ENCODE results near the gene MYL7. TPM values are rescaled to one million over a fixed set of nuclear protein-coding genes. Genes with fewer than 3 reads are reported as not detected.

Gene MYL7
- total and polyA plus RNA-seq, 2 donors = 1.9 to 2.7 TPM

DNA sequence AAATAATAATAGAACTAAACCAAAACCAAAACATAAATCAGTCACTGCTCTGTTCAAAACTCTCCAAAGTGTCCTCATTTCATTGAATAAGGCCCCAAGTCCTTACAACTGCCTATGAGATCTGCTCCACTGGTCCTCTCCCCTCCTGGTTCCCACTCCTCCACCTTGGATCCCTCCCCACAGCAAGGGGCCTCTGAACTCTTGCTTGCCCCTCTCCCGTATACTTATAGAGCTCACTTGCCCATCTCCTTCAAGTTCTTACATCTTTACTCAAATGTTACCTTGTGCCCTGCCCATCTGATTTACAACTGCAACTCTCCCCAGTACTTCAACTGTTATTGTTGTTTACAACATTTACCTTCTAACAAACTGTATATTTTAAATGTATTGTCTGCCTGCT lies 18.6 kb downstream of the MYL7 start:
- 42% methylated on average over 1 of the region's 1 CpG for WGBS
- Histone ChIP-seq H3K36me3 (ENCODE audit: insufficient read depth) (peaks cover 2% of the 10 kb centered on the region), H3K27ac (ENCODE audit: low read depth) (no peak overlapping the region), H3K4me1 (ENCODE audit: insufficient read depth) (no peaks in the 10 kb centered on the region), H3K4me3 (ENCODE audit: low read depth, low read length) (no peak overlapping the region)
- no peak for DNase-seq (ENCODE audit: extremely low spot score)

DNA sequence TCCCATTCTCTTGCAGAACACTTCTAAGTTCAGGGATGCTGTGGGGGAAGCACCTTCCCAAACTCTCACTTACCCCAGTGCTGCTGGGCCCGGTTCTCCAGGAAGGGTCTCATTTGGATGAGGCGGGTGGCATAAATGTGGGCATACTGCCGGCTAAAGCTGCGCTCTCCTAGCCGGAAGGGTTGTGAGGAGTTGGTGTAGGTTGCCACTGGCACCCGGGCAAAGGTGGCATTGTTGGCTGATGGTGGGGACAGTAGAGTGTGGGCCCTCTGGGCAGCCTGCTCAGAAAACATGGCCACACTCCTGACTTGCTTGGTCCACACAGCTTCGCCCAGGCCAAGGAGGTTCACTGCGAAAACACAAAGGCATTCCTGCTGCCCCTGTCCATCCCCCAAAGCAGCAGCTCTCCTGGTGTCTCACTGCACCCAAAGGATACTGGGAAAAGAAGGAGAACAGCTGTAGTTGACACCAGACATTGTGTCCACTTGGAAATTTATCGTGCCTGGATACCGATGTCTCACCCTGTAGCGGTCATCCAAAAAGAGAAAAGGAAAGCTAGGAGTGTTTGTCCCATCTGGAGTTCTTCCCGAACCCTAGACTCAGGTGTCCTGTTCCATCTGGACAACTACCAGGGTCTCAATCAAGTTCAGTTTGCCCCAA lies 19.2 kb downstream of the MYL7 start:
- Histone ChIP-seq H3K4me3 (ENCODE audit: low read depth, low read length) (no peak overlapping the region), H3K36me3 (ENCODE audit: insufficient read depth) (peaks cover 2% of the 10 kb centered on the region), H3K4me1 (ENCODE audit: insufficient read depth) (no peaks in the 10 kb centered on the region), H3K27ac (ENCODE audit: low read depth) (no peak overlapping the region)
- DNase-seq (ENCODE audit: extremely low spot score) = no peak
- WGBS = 91% methylated on average over 12 of the region's 12 CpGs

DNA sequence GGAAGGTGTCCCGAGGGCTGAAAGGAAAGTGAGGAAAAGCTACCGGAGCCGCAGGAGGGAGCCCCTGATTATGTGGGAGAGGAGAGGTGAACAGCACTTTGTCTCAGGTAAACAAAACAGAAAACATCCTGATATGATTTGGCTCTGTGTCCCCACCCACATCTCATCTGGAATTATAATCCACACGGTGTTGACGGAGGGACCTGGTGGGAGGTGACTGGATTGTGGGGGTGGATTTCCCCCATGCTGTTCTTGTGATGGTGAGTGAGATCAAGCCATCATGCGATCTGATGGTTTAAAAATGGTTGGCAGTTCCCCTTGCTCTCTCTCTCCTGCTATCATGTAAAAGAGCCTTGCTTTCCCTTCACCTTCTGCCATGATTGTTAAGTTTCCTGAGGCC lies 20.7 kb downstream of the MYL7 start:
- Histone ChIP-seq H3K4me3 (ENCODE audit: low read depth, low read length) (no peak overlapping the region), H3K4me1 (ENCODE audit: insufficient read depth) (no peaks in the 10 kb centered on the region), H3K36me3 (ENCODE audit: insufficient read depth) (peaks cover 2% of the 10 kb centered on the region), H3K27ac (ENCODE audit: low read depth) (no peak overlapping the region)
- DNase-seq (ENCODE audit: extremely low spot score) = no peak
- WGBS = 91% methylated on average over 6 of the region's 6 CpGs

DNA sequence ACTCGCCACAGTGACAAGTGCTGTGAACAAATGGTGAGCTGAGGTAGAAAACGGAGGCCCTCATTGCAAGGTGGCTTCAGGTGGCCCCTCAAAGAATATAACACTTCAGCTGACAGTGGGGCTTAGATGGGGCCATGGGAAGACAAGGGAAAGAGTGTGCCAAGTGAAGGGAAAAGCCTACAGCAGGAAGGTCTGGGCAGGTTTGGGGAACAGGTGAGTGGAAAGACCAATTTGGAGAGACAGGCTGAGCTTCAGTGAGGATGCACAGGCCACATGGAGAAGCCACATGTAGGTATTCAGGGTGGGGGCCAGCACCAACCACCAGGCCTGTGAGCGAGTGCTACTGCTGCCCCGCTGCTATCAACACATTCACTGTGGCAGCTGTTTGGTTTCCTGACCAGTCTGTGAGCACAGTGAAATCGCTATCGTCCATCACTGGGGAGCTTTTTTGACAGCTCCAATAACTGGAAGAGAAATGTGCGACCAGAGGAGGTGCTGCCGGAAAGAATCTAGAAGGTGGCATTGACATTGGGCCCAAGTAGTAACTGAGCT lies 21.2 kb downstream of the MYL7 start:
- 91% methylated on average over 8 of the region's 8 CpGs for WGBS
- no peak for DNase-seq (ENCODE audit: extremely low spot score)
- H3K27ac ChIP-seq (ENCODE audit: low read depth) = no peak overlapping the region
- H3K4me3 ChIP-seq (ENCODE audit: low read depth, low read length) = no peak overlapping the region
- H3K4me1 ChIP-seq (ENCODE audit: insufficient read depth) = no peaks in the 10 kb centered on the region
- H3K36me3 ChIP-seq (ENCODE audit: insufficient read depth) = peaks cover 2% of the 10 kb centered on the region

DNA sequence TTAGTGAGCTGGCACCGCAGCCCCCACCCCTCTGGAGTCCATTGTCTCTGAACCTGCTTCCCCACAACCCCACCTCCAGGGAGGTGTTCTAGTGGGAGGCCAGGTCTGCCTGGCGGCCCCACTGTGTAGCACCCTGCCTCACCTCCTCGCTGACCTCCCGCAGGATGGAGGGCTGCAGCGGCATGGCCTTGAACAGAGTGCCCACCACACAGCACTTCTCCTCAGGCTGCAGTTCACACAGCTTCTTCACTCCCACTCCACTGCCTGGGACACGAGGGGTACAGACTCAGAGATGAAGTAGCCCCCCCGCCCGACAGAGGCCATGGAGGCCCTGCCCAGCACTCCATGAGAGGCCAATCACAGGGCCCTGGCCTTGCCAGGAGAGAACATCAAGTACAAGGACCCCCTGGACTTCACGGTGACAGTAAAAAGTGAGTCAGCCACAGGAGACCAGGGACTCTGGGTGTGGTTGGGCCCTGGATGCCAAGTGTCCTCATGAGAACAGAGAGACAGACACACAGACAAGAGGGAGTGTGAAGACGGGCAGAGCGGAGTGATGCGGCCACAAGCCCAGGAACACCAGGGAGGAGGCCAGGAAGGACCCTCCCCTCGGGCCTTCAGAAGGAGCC lies 23.2 kb downstream of the MYL7 start:
- WGBS = 89% methylated on average over 13 of the region's 13 CpGs
- H3K36me3 ChIP-seq (ENCODE audit: insufficient read depth) = peaks cover 2% of the 10 kb centered on the region
- no peak overlapping the region for H3K27ac ChIP-seq (ENCODE audit: low read depth)
- no peaks in the 10 kb centered on the region for H3K4me1 ChIP-seq (ENCODE audit: insufficient read depth)
- no peak overlapping the region for H3K4me3 ChIP-seq (ENCODE audit: low read depth, low read length)
- DNase-seq (ENCODE audit: extremely low spot score) = no peak

DNA sequence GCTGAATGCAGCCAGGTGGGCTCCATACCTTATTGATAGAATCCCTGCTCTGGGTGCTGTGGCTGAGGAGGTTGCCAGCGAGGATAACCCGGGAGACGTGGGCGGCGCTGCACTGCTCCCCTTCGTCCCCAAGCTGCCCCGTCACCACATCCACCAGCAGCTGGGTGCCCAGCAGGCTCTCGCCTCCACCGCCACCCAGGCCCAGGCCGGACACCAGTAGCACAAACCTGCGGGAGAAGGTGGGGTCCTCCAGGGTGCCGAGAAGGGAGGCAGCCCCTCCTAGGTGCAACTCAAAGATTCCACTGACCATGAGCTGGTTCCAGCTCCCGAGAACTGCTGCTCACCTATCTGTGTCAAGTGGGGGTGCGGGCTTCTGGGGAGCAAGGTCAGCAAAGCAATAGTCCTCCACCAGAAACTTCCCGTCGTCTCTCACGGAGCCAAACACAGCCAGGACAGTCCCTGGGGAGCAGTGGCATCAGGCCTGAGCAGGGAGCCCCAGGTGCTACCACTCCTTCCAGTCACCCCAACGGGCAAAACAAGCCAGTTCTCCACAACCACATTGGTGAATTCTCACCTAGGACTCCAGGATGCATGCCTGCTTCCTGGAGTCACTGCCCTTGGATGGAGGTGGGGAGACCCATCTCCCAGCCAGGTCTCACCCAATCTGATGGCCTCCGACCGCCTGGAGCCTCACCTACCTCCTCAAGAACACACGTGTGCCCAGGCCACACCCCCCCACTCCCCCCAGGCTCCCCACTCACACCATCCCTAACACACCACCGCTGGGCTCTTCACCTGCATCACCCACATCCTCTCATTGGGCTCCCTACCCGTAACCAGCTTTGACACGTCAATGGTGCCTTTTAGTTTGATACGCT lies 24.1 kb downstream of the MYL7 start:
- DNase-seq (ENCODE audit: extremely low spot score) = no peak
- Histone ChIP-seq H3K4me1 (ENCODE audit: insufficient read depth) (no peaks in the 10 kb centered on the region), H3K4me3 (ENCODE audit: low read depth, low read length) (no peak overlapping the region), H3K27ac (ENCODE audit: low read depth) (no peak overlapping the region), H3K36me3 (ENCODE audit: insufficient read depth) (peaks cover 2% of the 10 kb centered on the region)
- WGBS = 86% methylated on average over 25 of the region's 25 CpGs

DNA sequence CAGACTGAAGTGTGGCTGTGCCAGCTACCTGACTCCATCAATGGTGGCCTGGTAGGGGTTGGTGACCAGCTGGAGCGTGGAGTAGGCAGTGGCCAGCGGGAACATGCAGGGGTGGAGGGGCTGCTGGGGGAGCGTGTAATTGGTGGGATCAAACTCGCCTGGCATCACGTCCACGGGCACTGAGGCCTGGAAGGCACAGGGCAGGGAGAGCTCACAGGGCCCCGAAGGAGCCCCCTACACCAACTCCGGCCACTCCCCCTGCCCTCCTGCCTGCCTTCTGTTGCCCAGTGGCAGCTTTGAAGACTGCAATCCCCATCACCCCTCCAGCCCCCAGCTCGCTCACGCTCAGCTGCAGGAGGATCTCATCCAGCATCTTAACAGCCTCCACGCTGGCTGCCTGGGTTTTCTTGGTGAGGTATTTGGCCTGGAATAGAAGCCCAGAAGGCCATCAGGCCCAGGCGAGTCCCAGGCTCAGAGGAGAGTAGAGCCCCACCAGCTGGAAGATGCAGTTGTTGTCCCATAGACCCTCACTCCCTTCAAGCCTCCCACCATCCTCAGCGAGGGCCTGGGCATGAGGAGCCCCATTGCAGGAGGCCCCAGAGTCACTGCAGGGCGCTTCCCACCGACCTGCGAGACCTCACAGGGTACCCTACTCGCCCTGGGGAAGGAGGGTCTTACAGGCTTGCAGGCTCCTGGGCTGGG lies 24.9 kb downstream of the MYL7 start:
- DNase-seq (ENCODE audit: extremely low spot score) = no peak
- Histone ChIP-seq H3K36me3 (ENCODE audit: insufficient read depth) (peaks cover 2% of the 10 kb centered on the region), H3K27ac (ENCODE audit: low read depth) (no peak overlapping the region), H3K4me3 (ENCODE audit: low read depth, low read length) (no peak overlapping the region), H3K4me1 (ENCODE audit: insufficient read depth) (no peaks in the 10 kb centered on the region)
- WGBS = 83% methylated on average over 17 of the region's 17 CpGs

DNA sequence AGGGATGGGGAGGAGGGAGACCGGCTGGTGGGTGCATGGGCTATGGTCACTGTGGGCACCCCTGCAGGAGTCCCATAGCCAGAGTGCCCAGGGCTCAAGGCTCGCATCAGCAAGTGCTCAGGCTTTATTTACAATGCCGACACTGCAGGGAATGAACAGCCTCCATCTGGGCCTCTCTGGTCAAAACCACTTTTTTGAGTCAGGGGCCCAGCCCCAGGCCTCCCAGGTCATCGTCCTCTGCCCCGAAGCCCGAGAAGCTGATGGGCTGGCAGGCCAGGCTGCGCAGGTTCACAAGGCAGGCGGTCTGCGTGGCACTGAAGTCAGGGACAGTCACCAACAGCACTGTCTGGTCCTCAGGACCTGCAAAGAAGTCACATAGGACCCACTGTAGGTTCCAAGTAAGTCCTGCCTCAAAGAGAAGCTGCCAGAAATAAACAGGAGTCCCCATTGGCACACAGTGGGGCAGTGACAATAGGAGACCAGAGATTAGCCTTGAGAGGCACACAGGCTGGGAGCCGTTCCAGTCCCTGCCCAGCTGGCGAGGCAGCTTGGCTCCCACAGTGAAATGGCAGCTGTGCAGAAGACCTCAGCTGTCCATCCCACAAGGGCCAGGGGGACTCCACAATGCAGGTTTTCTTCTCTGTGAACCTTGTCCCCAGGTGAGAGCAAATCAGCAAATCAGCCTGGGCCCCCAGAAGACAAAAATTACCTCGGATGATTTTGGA lies 26.4 kb downstream of the MYL7 start:
- Histone ChIP-seq H3K27ac (ENCODE audit: low read depth) (no peak overlapping the region), H3K4me3 (ENCODE audit: low read depth, low read length) (no peak overlapping the region), H3K36me3 (ENCODE audit: insufficient read depth) (peaks cover 2% of the 10 kb centered on the region), H3K4me1 (ENCODE audit: insufficient read depth) (no peaks in the 10 kb centered on the region)
- 81% methylated on average over 12 of the region's 12 CpGs for WGBS
- no peak for DNase-seq (ENCODE audit: extremely low spot score)

DNA sequence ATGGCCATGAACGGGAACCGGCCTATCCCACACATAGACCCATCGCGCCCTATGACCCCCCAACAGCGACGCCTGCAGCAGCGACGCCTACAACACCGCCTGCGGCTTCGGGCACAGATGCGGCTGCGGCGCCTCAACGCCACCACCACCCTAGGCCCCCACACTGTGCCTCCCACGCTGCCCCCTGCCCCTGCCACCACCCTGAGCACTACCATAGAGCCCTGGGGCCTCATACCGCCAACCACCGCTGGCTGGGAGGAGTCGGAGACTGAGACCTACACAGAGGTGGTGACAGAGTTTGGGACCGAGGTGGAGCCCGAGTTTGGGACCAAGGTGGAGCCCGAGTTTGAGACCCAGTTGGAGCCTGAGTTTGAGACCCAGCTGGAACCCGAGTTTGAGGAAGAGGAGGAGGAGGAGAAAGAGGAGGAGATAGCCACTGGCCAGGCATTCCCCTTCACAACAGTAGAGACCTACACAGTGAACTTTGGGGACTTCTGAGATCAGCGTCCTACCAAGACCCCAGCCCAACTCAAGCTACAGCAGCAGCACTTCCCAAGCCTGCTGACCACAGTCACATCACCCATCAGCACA lies 27.3 kb downstream of the MYL7 start:
- 89% methylated on average over 24 of the region's 24 CpGs for WGBS
- Histone ChIP-seq H3K36me3 (ENCODE audit: insufficient read depth) (peaks cover 2% of the 10 kb centered on the region), H3K4me1 (ENCODE audit: insufficient read depth) (no peaks in the 10 kb centered on the region)

DNA sequence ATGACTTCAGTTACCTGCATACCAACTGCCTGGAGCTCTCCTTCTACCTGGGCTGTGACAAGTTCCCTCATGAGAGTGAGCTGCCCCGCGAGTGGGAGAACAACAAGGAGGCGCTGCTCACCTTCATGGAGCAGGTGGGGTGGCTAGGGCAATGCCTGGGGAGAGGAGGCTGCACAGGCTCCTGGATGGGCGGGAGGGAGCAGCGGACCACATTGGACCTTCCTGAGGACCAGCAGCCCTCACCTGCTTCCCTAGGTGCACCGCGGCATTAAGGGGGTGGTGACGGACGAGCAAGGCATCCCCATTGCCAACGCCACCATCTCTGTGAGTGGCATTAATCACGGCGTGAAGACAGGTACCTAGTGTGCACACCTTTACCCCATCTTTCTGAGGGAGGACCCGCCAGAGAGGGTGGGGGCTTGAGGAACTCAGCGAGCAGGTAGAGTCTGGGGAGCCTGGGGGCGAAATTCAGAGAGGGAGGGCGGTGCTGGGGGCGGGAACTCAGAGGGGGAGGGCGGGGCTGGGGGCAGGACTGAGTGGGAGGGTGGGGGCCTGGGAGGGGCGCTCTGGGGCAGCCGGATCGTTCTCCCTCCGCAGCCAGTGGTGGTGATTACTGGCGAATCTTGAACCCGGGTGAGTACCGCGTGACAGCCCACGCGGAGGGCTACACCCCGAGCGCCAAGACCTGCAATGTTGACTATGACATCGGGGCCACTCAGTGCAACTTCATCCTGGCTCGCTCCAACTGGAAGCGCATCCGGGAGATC lies 28.0 kb downstream of the MYL7 start:
- DNase-seq (ENCODE audit: extremely low spot score) = no peak
- 84% methylated on average over 34 of the region's 34 CpGs for WGBS
- no peak overlapping the region for H3K27ac ChIP-seq (ENCODE audit: low read depth)
- H3K4me3 ChIP-seq (ENCODE audit: low read depth, low read length) = no peak overlapping the region
- no peaks in the 10 kb centered on the region for H3K4me1 ChIP-seq (ENCODE audit: insufficient read depth)
- H3K36me3 ChIP-seq (ENCODE audit: insufficient read depth) = peaks cover 2% of the 10 kb centered on the region

More for the DNA sequence above, 27.3 kb downstream of the MYL7 start:
- DNase-seq (ENCODE audit: extremely low spot score) = no peak
- Histone ChIP-seq H3K4me3 (ENCODE audit: low read depth, low read length) (no peak overlapping the region), H3K27ac (ENCODE audit: low read depth) (no peak overlapping the region)

DNA sequence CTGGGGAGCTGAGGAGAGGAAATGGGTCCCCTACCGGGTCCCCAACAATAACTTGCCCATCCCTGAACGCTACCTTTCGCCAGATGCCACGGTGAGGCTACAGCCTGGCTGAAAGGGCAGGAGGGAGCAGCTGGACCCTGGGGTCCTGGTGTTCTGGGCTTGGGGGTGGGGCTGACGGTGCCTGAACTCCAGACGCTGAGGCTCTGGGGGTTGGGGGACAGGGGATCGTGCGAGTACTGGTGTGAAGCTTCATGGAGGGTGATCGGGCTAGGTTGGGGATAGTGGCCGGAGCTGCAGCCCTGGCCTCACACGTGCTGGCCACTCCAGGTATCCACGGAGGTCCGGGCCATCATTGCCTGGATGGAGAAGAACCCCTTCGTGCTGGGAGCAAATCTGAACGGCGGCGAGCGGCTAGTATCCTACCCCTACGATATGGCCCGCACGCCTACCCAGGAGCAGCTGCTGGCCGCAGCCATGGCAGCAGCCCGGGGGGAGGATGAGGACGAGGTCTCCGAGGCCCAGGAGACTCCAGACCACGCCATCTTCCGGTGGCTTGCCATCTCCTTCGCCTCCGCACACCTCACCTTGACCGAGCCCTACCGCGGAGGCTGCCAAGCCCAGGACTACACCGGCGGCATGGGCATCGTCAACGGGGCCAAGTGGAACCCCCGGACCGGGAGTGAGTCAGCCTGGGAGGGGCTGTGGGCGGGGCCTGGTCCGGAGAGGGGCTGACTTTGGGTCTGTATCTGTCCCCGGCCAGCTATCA lies 28.7 kb downstream of the MYL7 start:
- H3K27ac ChIP-seq (ENCODE audit: low read depth) = no peak overlapping the region
- no peak overlapping the region for H3K4me3 ChIP-seq (ENCODE audit: low read depth, low read length)
- 73% methylated on average over 41 of the region's 41 CpGs for WGBS
- no peaks in the 10 kb centered on the region for H3K4me1 ChIP-seq (ENCODE audit: insufficient read depth)
- no peak for DNase-seq (ENCODE audit: extremely low spot score)
- no peaks in the 10 kb centered on the region for H3K36me3 ChIP-seq (ENCODE audit: insufficient read depth)
